Smooth muscle cell (in vitro differentiated cells): Measurements from ENCODE around the gene PRCC. TPM values are rescaled to one million over a fixed set of nuclear protein-coding genes. Genes with fewer than 3 reads are reported as not detected.

Experiments
- DNase-seq: peaks from one replicate; lab custom pipeline; 2025; ENCODE audit not compliant: unreplicated experiment; lab: John Stamatoyannopoulos, UW
- H2AFZ ChIP-seq: fragments of 200-600 bp; sonication (generic); 2 replicates; pipeline ENCODE4 v1.6.0; 2016; ENCODE audit warnings: antibody characterized with exemption, low read depth, mild to moderate bottlenecking
- H3F3A ChIP-seq: fragments of 200-600 bp; sonication (generic); 2 replicates; pipeline ENCODE4 v1.6.0; 2017; ENCODE audit warnings: antibody characterized with exemption, low read depth
- H3K27ac ChIP-seq: fragments of 200-600 bp; sonication (generic); 2 replicates; pipeline ENCODE4 v1.5.1; 2016; ENCODE audit warnings: low read depth, mild to moderate bottlenecking
- H3K27me3 ChIP-seq: fragments of 200-600 bp; sonication (generic); 2 replicates; pipeline ENCODE4 v1.6.1; 2016; ENCODE audit warnings: low read depth, mild to moderate bottlenecking
- H3K36me3 ChIP-seq: fragments of 200-600 bp; sonication (generic); 2 replicates; pipeline ENCODE4 v1.5.1; 2016; ENCODE audit warnings: low read depth
- H3K4me1 ChIP-seq: fragments of 200-600 bp; sonication (generic); 2 replicates; pipeline ENCODE4 v1.5.1; 2016; ENCODE audit warnings: low read depth
- H3K4me2 ChIP-seq: fragments of 200-600 bp; sonication (generic); 2 replicates; pipeline ENCODE4 v1.6.0; 2016; ENCODE audit warnings: mild to moderate bottlenecking
- H3K4me3 ChIP-seq: fragments of 200-600 bp; sonication (generic); 2 replicates; pipeline ENCODE4 v1.5.1; 2016; ENCODE audit warnings: mild to moderate bottlenecking
- H3K79me2 ChIP-seq: fragments of 200-600 bp; sonication (generic); 2 replicates; pipeline ENCODE4 v1.6.0; 2016; ENCODE audit warnings: low read depth, mild to moderate bottlenecking
- H3K9ac ChIP-seq: fragments of 200-600 bp; sonication (generic); 2 replicates; pipeline ENCODE4 v1.6.0; 2016; ENCODE audit warnings: low read depth
- H3K9me3 ChIP-seq: fragments of 200-600 bp; sonication (generic); replicated peaks from 2 replicates; pipeline ENCODE4 v1.5.1; 2016; ENCODE audit warnings: low read depth
- H4K20me1 ChIP-seq: fragments of 200-600 bp; sonication (generic); 2 replicates; pipeline ENCODE4 v1.6.0; 2016; ENCODE audit warnings: low read depth
- WGBS: methylation state at CpG from one replicate; pipeline ENCODE4 v1.1.7; 2016; ENCODE audit warnings: low lambda C conversion rate; 5-methylcytosine and 5-hydroxymethylcytosine counted together
- polyA plus RNA-seq: library from polyadenylated mRNA; unstranded; fragments of >200 nt; fragmentation: Nextera tagmentation; extraction: Ambion mirVana; gene quantifications from 2 replicates; pipeline ENCODE4 v1.2.1, GENCODE V29; 2016
- total RNA-seq: library from RNA; depleted of rRNA; stranded (reverse); fragments of >200 nt; gene quantifications from 2 replicates; pipeline ENCODE4 v1.2.3, GENCODE V29; 2014
- TF ChIP-seq, protein P1 (sequence below): fragments of 200-600 bp; sonication (generic); IDR thresholded peaks from 2 replicates; pipeline ENCODE4 v1.5.1; 2017; ENCODE audit warnings: borderline replicate concordance, mild to moderate bottlenecking, antibody characterized with exemption; ENCODE audit not compliant: insufficient read depth, poor library complexity, severe bottlenecking

Gene PRCC
- total and polyA plus RNA-seq, 2 experiments from 2014 or later: 37.7 to 68.7 TPM

- no peaks in the 10 kb centered on the region for H3K27me3 ChIP-seq
- peaks cover 4% of the 10 kb centered on the region for H4K20me1 ChIP-seq
- H3K36me3 ChIP-seq: no peaks in the 10 kb centered on the region
- no peaks in the 10 kb centered on the region for H3K79me2 ChIP-seq
- H2AFZ ChIP-seq: no peak overlapping the region
- no peaks in the 10 kb centered on the region for H3K9me3 ChIP-seq
- WGBS: 58% methylated on average over 10 of the region's 10 CpGs
- TF ChIP-seq, protein P1, sequence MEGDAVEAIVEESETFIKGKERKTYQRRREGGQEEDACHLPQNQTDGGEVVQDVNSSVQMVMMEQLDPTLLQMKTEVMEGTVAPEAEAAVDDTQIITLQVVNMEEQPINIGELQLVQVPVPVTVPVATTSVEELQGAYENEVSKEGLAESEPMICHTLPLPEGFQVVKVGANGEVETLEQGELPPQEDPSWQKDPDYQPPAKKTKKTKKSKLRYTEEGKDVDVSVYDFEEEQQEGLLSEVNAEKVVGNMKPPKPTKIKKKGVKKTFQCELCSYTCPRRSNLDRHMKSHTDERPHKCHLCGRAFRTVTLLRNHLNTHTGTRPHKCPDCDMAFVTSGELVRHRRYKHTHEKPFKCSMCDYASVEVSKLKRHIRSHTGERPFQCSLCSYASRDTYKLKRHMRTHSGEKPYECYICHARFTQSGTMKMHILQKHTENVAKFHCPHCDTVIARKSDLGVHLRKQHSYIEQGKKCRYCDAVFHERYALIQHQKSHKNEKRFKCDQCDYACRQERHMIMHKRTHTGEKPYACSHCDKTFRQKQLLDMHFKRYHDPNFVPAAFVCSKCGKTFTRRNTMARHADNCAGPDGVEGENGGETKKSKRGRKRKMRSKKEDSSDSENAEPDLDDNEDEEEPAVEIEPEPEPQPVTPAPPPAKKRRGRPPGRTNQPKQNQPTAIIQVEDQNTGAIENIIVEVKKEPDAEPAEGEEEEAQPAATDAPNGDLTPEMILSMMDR: no peak
- peaks cover 25% of the 10 kb centered on the region for H3K4me1 ChIP-seq
- H3K27ac ChIP-seq: peak overlapping the region; percentile 38
- H3F3A ChIP-seq: peaks cover 19% of the 10 kb centered on the region
- H3K4me3 ChIP-seq: peak overlapping the region; percentile 29
- peak overlapping the region; percentile 81 for H3K4me2 ChIP-seq
- no peak overlapping the region for H3K9ac ChIP-seq
- DNase-seq: no peak
Measured at GRCh38 chr1:156813298-156813697, 46.0 kb downstream of the PRCC start.

DNA sequence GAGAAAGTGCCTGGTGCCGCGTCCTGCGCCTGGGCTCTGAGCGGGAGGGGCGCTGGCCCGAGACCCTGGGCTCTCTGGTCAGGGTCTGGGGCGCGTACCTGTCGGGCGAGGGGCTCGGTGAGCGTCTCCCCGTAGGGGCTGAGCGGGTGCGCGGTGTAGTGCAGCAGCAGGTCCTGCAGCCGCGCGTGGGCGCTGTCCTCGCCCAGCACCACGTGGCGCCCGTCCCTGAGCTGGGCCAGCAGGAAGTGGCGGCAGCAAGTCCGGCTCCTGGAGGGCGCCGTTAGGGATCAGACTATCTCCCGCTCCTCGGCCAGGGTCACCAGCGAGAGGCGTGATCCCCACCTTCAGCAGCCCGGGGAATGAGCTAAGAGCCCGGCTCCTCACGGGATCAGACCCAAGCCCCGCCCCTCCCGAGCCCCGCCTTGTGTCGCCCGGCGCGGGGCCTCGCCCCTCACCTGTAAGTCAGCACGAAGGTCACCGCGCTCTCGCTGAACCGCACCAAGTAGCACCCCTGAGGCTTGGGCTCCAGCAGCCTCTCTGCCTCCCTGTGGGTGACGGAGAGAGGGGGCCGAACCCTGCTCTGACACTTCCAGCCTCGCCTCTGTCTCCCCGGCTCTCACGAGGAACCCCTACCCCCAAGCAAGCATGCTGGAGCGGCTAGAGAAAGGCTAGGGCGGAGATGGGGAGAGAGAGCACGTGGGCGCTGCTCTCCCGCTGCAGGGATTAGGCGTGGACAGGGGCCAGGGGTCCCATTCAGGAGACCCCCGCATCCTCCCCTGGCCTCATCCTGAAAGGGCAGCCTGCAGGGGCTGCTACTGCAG lies 46.6 kb downstream of the PRCC start:
- peak overlapping the region; percentile 17 for H3K9ac ChIP-seq
- no peak overlapping the region for H2AFZ ChIP-seq
- peaks cover 21% of the 10 kb centered on the region for H3F3A ChIP-seq
- H4K20me1 ChIP-seq: peaks cover 4% of the 10 kb centered on the region
- H3K4me2 ChIP-seq: peak overlapping the region; percentile 81
- 18% methylated on average over 57 of the region's 60 CpGs for WGBS
- peak overlapping the region; percentile 94 for H3K27ac ChIP-seq
- peaks cover 25% of the 10 kb centered on the region for H3K4me1 ChIP-seq
- no peaks in the 10 kb centered on the region for H3K36me3 ChIP-seq
- no peaks in the 10 kb centered on the region for H3K79me2 ChIP-seq
- DNase-seq: no peak
- H3K27me3 ChIP-seq: no peaks in the 10 kb centered on the region
- no peaks in the 10 kb centered on the region for H3K9me3 ChIP-seq
- TF ChIP-seq, protein P1: peak; percentile 23
- peak overlapping the region; percentile 29 for H3K4me3 ChIP-seq

GRCh38 chr1:156814571-156815260 lies 47.4 kb downstream of the PRCC start:
- 75% methylated on average over 7 of the region's 7 CpGs for WGBS
- TF ChIP-seq, protein P1: no peak
- peak overlapping the region; percentile 81 for H3K4me2 ChIP-seq
- H3K4me1 ChIP-seq: peaks cover 25% of the 10 kb centered on the region
- peak overlapping the region; percentile 52 for H3K9ac ChIP-seq
- peak overlapping the region; percentile 29 for H3K4me3 ChIP-seq
- peaks cover 22% of the 10 kb centered on the region for H3F3A ChIP-seq
- H3K36me3 ChIP-seq: no peaks in the 10 kb centered on the region
- no peaks in the 10 kb centered on the region for H3K27me3 ChIP-seq
- no peaks in the 10 kb centered on the region for H3K9me3 ChIP-seq
- DNase-seq: no peak
- H4K20me1 ChIP-seq: peaks cover 4% of the 10 kb centered on the region
- no peak overlapping the region for H2AFZ ChIP-seq
- no peaks in the 10 kb centered on the region for H3K79me2 ChIP-seq
- peak overlapping the region; percentile 94 for H3K27ac ChIP-seq
